A673 (cell line): ENCODE data around the gene TMEM72.

Experiments used
- EZH2 ChIP-seq: fragments of 200-600 bp; sonication (generic); IDR thresholded peaks from 2 replicates; pipeline ENCODE4 v1.6.1; 2017; ENCODE audit warnings: borderline replicate concordance, low read depth, mild to moderate bottlenecking, mixed read lengths, antibody characterized with exemption, low read length; ENCODE audit not compliant: poor library complexity, severe bottlenecking
- TF ChIP-seq, protein P1 (sequence below): fragments of 300-800, 200-600 bp; sonication (generic); conservative IDR thresholded peaks from 2 replicates; pipeline ENCODE4 v1.5.1; 2017; ENCODE audit warnings: low read depth, mild to moderate bottlenecking, antibody characterized with exemption, low read length, moderate library complexity, mixed read lengths

DNA sequence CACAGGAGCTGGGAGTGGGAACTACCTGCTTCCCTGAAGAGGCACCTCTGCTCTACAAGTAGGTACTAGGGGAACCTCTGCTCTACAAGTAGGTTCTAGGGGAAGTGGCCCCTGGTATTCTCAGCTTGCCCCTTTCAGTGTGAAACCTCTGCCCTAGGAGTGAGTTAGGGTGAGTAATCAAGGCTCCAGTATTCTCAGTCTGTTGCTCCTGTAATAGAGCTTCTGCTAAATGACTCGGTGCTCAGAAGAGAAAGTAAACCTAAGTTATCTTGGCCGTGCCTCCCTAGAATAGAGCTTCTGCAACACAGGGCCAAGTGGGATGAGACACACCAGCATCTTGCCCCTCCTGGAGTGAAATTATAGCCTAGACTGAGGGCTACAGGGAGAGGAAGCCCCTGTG lies 35.1 kb downstream of the TMEM72 start:
- TF ChIP-seq, protein P1, sequence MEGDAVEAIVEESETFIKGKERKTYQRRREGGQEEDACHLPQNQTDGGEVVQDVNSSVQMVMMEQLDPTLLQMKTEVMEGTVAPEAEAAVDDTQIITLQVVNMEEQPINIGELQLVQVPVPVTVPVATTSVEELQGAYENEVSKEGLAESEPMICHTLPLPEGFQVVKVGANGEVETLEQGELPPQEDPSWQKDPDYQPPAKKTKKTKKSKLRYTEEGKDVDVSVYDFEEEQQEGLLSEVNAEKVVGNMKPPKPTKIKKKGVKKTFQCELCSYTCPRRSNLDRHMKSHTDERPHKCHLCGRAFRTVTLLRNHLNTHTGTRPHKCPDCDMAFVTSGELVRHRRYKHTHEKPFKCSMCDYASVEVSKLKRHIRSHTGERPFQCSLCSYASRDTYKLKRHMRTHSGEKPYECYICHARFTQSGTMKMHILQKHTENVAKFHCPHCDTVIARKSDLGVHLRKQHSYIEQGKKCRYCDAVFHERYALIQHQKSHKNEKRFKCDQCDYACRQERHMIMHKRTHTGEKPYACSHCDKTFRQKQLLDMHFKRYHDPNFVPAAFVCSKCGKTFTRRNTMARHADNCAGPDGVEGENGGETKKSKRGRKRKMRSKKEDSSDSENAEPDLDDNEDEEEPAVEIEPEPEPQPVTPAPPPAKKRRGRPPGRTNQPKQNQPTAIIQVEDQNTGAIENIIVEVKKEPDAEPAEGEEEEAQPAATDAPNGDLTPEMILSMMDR: no peak
- TF ChIP-seq EZH2: no peak
